Activated CD8-positive, alpha-beta T cell treated with anti-CD3 and anti-CD28 coated beads for 36 hours (primary cell): Measurements from ENCODE around the gene SETBP1. TPM values are rescaled to one million over a fixed set of nuclear protein-coding genes. Genes with fewer than 3 reads are reported as not detected.

ENCODE experiments used
- ATAC-seq: fragments of 200-7000 bp; cut with Tn5 transposase; one replicate; pipeline ENCODE4 v1.10.0; 2021; ENCODE audit warnings: mild to moderate bottlenecking, moderate library complexity
- CTCF ChIA-PET: fragments of 350-600 bp; sonication (Branson Sonifier 250); formaldehyde crosslinking; loops from one replicate; lab custom pipeline; 2021; ENCODE audit warnings: antibody characterized with exemption; lab: Charles Lee
- POLR2A ChIA-PET: fragments of 350-600 bp; sonication (Branson Sonifier 250); formaldehyde crosslinking; loops from one replicate; lab custom pipeline; 2021; ENCODE audit warnings: antibody characterized with exemption; lab: Charles Lee
- DNase-seq: peaks from one replicate; pipeline ENCODE4 v3.0.0-alpha.2; 2020
- H3K27ac Mint-ChIP-seq: one replicate; pipeline ENCODE4 v1.8.0; 2021; ENCODE audit warnings: mild to moderate bottlenecking, mixed read lengths
- H3K27me3 Mint-ChIP-seq: one replicate; pipeline ENCODE4 v1.8.0; 2021; ENCODE audit warnings: mixed read lengths
- H3K36me3 Mint-ChIP-seq: one replicate; pipeline ENCODE4 v1.8.0; 2021; ENCODE audit warnings: low read depth, mixed read lengths
- H3K4me1 Mint-ChIP-seq: one replicate; pipeline ENCODE4 v1.8.0; 2021; ENCODE audit warnings: low read depth, mixed read lengths
- H3K4me3 Mint-ChIP-seq: one replicate; pipeline ENCODE4 v1.8.0; 2021; ENCODE audit warnings: mild to moderate bottlenecking, moderate library complexity, mixed read lengths
- H3K9me3 Mint-ChIP-seq: one replicate; pipeline ENCODE4 v1.8.0; 2021; ENCODE audit warnings: mixed read lengths
- intact Hi-C: fragments of 100-400 bp; cut with micrococcal nuclease; formaldehyde crosslinking; loops from one replicate; pipeline ENCODE4 v1.10.0; 2022
- total RNA-seq, 2 experiments: library from RNA; stranded (reverse); gene quantifications; one replicate each; pipeline ENCODE4 v1.2.3, GENCODE V29; 2021
- TF ChIP-seq, protein P1 (sequence below): fragments of 200-600 bp; IDR thresholded peaks from one replicate; pipeline ENCODE4 v1.8.0; 2022; ENCODE audit warnings: antibody characterized with exemption, mild to moderate bottlenecking

SETBP1 gene
- total RNA-seq, 2 experiments from 2014 or later, result 10.2 to 10.4 TPM

DNA sequence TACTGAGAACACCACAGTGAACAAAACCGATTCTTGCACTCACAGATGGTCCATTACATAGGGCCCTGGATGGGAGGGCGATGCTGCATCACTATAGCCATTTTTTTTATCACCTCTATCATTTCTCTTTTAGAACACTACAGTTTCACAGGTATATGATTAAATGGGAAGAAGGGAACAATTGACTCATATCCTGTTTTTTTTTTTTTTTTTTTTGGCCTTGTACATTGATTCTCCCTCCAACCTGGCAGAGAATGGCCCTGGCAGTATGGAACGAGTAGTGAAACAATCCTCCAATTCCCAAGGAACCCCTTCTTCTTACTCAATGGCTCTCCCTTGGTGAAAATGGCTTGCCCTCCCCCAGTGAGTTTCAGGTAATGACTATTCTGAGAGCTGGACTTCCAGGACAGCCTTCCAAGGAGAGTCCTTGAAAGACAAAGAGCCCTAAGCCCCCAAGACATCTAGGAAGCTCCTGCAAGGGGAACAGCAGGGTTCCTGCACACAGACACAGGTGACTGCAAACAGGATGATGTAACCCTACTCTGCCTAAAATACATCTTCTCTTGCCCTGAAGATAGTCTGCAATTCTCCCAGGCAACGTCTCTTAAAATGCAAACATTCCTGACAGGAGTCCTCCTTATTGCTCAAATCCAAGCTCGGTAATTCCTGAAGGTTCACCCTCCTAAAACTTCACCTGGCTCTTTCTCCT, 405.4 kb downstream of the SETBP1 start:
- CTCF ChIA-PET, result no interaction called here
- ATAC-seq (no peak), DNase-seq (no peak)
- POLR2A ChIA-PET, result no interaction called here
- no peaks in the 10 kb centered on the region for H3K4me1 Mint-ChIP-seq
- H3K4me3 Mint-ChIP-seq, result no peak overlapping the region
- no peaks in the 10 kb centered on the region for H3K36me3 Mint-ChIP-seq
- peaks cover 10% of the 10 kb centered on the region for H3K27me3 Mint-ChIP-seq
- H3K9me3 Mint-ChIP-seq, result no peaks in the 10 kb centered on the region
- H3K27ac Mint-ChIP-seq, result no peak overlapping the region
- TF ChIP-seq, protein P1, sequence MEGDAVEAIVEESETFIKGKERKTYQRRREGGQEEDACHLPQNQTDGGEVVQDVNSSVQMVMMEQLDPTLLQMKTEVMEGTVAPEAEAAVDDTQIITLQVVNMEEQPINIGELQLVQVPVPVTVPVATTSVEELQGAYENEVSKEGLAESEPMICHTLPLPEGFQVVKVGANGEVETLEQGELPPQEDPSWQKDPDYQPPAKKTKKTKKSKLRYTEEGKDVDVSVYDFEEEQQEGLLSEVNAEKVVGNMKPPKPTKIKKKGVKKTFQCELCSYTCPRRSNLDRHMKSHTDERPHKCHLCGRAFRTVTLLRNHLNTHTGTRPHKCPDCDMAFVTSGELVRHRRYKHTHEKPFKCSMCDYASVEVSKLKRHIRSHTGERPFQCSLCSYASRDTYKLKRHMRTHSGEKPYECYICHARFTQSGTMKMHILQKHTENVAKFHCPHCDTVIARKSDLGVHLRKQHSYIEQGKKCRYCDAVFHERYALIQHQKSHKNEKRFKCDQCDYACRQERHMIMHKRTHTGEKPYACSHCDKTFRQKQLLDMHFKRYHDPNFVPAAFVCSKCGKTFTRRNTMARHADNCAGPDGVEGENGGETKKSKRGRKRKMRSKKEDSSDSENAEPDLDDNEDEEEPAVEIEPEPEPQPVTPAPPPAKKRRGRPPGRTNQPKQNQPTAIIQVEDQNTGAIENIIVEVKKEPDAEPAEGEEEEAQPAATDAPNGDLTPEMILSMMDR, result no peak
- intact Hi-C loops, result no loop called here

DNA sequence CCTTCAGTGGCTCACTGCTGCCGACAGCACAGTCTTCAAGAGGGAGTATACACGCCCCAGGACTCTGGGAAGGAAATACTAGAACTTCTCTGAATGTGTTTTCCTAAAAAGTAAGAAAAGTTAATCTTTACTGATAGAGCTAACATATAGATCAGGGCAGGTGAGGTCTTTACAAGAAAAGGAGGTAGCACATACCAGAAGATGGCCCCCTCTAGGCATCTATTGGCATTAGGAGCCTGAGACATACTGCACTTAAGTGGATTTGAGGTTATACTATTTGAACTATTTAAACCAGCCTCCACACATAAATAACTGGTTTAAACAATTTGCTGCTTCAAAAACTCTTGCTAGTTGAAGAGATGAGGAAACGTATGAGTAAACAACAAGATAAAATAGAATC, 406.1 kb downstream of the SETBP1 start:
- no peaks in the 10 kb centered on the region for H3K4me1 Mint-ChIP-seq

DNA sequence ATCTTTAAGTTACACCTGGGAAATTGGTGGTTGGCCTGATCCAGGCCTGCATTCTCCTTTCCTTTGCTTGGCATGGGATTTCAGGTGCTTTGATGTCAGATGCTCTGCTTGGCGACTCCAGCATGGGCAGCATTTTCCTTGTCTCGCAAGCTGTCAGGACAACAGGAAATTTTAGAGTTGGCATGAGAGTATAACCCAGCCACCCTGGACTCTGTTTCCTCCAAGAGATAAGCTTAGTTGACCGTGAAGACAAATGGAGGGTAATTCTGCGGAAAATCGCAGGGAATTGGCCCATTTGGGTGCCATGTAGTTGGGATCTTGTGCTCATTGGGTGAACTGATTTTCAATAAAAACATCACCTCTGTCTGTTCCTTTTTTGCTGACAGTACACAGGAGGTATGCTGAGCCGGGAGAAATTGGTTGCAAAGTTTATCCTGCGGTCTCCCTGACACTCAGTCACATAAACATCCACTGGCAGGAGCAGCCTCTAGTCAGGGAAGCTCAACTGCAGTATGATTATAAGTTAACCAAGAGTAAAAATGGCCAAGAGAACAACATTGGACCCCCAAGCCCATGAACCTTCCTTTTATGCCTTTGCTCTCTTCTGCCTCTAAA, 409.9 kb downstream of the SETBP1 start:
- H3K27me3 Mint-ChIP-seq, result peaks cover 2% of the 10 kb centered on the region
- H3K4me3 Mint-ChIP-seq, result no peak overlapping the region
- no peaks in the 10 kb centered on the region for H3K9me3 Mint-ChIP-seq
- no peak for ATAC-seq
- TF ChIP-seq, protein P1, result no peak
- H3K27ac Mint-ChIP-seq, result no peak overlapping the region
- intact Hi-C loops, result no loop called here
- no peaks in the 10 kb centered on the region for H3K36me3 Mint-ChIP-seq
- ChIA-PET POLR2A (no interaction called here), CTCF (interaction anchor here (1.5 kb wide), 1 partner anchor 184 kb away, joined by 3 read pairs; no protein-coding TSS in a partner anchor)
- no peak for DNase-seq
- no peaks in the 10 kb centered on the region for H3K4me1 Mint-ChIP-seq

More for the DNA sequence above, 406.1 kb downstream of the SETBP1 start:
- ChIA-PET POLR2A (no interaction called here), CTCF (no interaction called here)
- intact Hi-C loops, result no loop called here
- H3K27me3 Mint-ChIP-seq, result peaks cover 10% of the 10 kb centered on the region
- DNase-seq (no peak), ATAC-seq (no peak)
- no peak overlapping the region for H3K4me3 Mint-ChIP-seq
- TF ChIP-seq, protein P1, result no peak
- H3K27ac Mint-ChIP-seq, result no peak overlapping the region
- no peaks in the 10 kb centered on the region for H3K36me3 Mint-ChIP-seq
- H3K9me3 Mint-ChIP-seq, result no peaks in the 10 kb centered on the region

DNA sequence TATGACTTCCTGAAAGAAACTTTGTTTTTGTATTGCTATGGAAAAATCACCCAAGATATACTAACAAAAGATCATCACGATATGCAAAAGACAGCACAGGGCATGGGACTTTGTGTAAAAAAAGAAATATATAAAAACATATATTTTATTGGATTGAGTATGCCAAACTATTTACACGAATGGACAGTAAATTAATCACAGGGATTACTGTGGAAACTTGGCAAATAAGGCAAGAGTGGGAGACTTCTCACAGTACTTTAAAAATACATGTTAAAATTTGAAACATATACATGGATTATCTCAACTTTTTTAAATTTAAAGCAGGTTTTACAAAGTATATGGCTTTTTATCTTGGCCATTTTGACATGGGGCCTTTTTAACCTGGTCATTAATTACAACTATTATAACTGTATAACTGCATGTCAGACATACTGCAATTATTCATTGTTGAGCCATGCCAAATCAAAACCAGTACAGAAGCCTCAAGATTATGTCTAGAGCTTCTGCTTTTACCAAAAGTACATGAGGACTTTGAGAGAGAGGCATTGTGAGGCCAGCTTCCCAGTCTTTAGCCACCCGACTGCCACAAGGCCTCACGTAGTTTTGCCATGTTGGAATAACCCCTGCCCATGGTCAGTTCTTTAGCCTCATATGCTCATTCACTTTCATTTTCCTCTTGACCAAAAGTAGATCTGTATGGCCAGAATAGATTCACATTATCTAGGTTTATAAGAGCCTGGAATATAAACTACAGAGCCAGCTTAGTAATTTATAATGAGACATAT, 419.8 kb downstream of the SETBP1 start:
- no peaks in the 10 kb centered on the region for H3K4me1 Mint-ChIP-seq
- peaks cover 4% of the 10 kb centered on the region for H3K27me3 Mint-ChIP-seq
- no peaks in the 10 kb centered on the region for H3K36me3 Mint-ChIP-seq
- no peaks in the 10 kb centered on the region for H3K9me3 Mint-ChIP-seq
- POLR2A ChIA-PET, result interaction anchor here (0.5 to 0.6 kb wide), 2 partner anchors 1481 to 1490 kb away, joined by 3 read pairs; no protein-coding TSS in a partner anchor
- ATAC-seq (no peak), DNase-seq (no peak)
- no peak overlapping the region for H3K27ac Mint-ChIP-seq
- no peak overlapping the region for H3K4me3 Mint-ChIP-seq
- TF ChIP-seq, protein P1, result no peak
- CTCF ChIA-PET, result no interaction called here
- intact Hi-C loops, result loop anchor here (10.0 kb wide), 1 partner anchor 284 kb away; no protein-coding TSS in a partner anchor
